GM21717 (cell line): ENCODE results near the gene PABPC4L.
"Not testable (repeated sequence)": the region's sequence is repeated elsewhere in the genome, so short reads cannot be mapped to it uniquely, and the experiment has no call there.

ENCODE experiments used
- ATAC-seq: cut with Tn5 transposase; IDR thresholded peaks from one replicate; pipeline ENCODE4 v1.9.1; 2021; ENCODE audit warnings: mild to moderate bottlenecking, moderate library complexity; ENCODE audit not compliant: unreplicated experiment

Gene PABPC4L

GRCh38 chr4:134201216-134202161 is at the start of gene PABPC4L:
Gene PABPC4L, minus strand, starts transcription at chr4:134201789. Its CDS starts 770 bp downstream, at chr4:134201019.
- no peak for ATAC-seq

- ATAC-seq = no peak
Observed at GRCh38 chr4:134251322-134251721, 49.7 kb upstream of the PABPC4L start.

GRCh38 chr4:134243742-134244713 is 42.4 kb upstream of the PABPC4L start:
- no peak for ATAC-seq

- no peak for ATAC-seq
Observed at GRCh38 chr4:134219043-134219442, 17.5 kb upstream of the PABPC4L start.

GRCh38 chr4:134216411-134216810 is 14.8 kb upstream of the PABPC4L start:
- ATAC-seq = no peak

GRCh38 chr4:134215620-134216344 is 14.2 kb upstream of the PABPC4L start:
- no peak for ATAC-seq

- not testable (repeated sequence) for ATAC-seq
Observed at GRCh38 chr4:134207955-134208354, 6.4 kb upstream of the PABPC4L start.

- no peak for ATAC-seq
Observed at GRCh38 chr4:134202166-134202956, 772 bp upstream of the PABPC4L start.

GRCh38 chr4:134200811-134201215 is 776 bp downstream of the PABPC4L start:
- ATAC-seq = no peak

- no peak for ATAC-seq
Observed at GRCh38 chr4:134189949-134190348, 11.6 kb downstream of the PABPC4L start.

- no peak for ATAC-seq
Observed at GRCh38 chr4:134189480-134189879, 12.1 kb downstream of the PABPC4L start.

- ATAC-seq = no peak
Observed at GRCh38 chr4:134178706-134179105, 22.9 kb downstream of the PABPC4L start.

- ATAC-seq = no peak
Observed at GRCh38 chr4:134174271-134174670, 27.3 kb downstream of the PABPC4L start.

GRCh38 chr4:134160211-134160610 is 41.4 kb downstream of the PABPC4L start:
- no peak for ATAC-seq

GRCh38 chr4:134154097-134154496 is 47.5 kb downstream of the PABPC4L start:
- ATAC-seq = no peak

- no peak for ATAC-seq
Observed at GRCh38 chr4:134147941-134148340, 53.6 kb downstream of the PABPC4L start.
